ENCODE results near the gene CYP4F22.
A peak's percentile ranks its signal among the peaks of the same experiment; 100 is the strongest.

CYP4F22 gene

DNA sequence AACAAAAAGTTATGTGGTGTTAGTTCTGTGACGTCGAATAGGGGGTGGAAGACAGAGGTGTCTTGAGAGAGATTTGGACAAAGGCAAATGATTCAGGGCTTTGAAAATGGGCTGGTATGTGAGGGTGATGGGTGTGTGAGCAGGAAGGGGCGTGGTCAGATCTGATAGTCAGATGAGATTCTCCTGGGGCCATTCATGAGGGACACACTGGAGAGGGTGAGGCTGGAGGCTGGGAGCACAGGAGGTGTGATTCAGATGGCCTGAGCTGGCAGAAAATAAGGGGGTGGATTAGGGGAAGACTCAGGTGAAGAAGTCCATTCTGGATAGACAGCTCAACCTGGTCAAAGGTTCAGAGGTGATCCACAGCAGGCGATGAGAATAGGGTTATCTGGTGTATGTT is 28.0 kb downstream of the CYP4F22 start:
- DNase-seq (ENCODE audit: low read depth) = no peak

DNA sequence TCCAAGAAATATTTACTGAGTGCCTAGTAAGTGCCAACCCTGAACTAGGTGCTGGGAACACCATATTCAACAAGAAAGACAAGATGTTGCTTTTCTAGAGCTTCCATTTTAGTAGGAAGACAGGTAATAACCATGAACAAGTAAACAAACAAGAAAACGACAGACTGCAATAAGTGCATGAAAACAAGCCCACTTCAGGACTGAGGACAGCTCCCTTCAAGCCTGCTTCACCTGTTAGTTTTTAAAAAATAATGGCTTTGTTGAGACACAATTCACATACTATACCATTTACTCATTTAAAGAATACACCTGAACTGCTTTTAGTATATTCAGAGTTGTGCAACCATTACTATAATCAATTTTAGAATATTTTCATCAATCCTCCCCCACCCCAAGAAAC is 30.4 kb downstream of the CYP4F22 start:
- no peak for DNase-seq (ENCODE audit: low read depth)

DNA sequence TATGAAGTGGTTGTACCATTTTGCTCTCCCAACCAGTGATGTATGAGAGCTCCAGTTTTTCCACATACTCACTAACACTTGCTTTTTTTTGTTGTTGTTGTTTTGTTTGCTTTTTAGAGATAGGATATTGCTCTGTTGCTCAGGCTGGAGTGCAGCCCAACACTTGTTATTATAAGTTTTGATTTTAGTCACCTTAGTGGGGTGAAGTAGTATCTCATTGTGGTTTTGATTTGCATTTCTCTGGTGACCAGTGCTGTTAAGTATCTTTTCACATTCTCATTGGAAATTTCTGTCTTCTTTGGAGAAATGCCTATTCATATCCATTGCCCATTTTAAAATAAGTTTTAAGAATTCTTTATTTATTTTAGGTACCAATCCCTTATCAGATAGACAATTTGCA is 31.3 kb downstream of the CYP4F22 start:
- no peak for DNase-seq (ENCODE audit: low read depth)

DNA sequence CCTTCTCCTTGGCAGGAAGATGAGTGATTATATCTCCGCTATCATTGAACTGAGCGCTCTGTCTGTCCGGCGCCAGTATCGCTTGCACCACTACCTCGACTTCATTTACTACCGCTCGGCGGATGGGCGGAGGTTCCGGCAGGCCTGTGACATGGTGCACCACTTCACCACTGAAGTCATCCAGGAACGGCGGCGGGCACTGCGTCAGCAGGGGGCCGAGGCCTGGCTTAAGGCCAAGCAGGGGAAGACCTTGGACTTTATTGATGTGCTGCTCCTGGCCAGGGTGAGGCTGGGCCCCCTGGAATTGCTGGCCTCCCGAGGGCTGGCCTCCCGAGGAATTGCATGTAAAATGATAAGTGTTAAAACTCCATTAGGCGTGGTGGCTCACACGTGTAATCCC is 32.1 kb downstream of the CYP4F22 start:
- DNase-seq (ENCODE audit: low read depth) = no peak

DNA sequence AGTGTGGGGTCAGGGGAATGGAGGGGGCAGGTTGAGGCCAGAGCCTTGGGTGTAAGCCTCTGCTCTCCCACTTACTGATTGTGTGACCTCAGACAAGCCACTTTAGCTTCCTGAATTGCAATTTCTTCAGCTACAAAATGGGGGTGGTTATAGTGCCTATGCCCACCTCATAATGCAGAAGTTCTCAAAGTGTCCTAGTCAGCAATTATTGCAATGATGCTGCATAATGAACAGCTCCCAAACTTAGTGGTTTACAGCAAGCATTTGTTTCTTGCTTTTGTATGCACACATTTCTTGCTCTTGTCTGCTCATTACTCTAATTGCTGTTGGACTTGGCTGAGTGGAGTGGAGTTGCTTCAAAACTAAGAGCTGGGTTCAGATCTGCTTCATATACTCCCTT is 36.0 kb downstream of the CYP4F22 start:
- DNase-seq (ENCODE audit: low read depth) = no peak

DNA sequence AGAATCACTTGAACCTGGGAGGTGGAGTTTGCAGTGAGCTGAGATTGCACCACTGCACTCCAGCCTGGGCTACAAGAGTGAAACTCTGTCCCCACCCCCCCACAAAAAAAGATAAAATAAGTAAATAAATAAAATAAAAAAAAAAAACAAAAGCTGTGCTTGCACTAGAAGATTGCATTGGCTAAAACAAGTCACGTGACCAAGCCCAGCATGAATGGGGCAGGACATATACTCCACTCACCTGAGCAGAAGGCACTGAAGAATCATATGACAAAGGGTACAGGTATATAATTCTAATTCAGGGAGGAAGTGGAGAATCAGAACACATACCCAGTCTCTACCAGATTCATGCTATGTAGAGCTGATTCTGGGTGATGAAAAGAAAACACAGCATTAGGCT is 36.6 kb downstream of the CYP4F22 start:
- no peak for DNase-seq (ENCODE audit: low read depth)

DNA sequence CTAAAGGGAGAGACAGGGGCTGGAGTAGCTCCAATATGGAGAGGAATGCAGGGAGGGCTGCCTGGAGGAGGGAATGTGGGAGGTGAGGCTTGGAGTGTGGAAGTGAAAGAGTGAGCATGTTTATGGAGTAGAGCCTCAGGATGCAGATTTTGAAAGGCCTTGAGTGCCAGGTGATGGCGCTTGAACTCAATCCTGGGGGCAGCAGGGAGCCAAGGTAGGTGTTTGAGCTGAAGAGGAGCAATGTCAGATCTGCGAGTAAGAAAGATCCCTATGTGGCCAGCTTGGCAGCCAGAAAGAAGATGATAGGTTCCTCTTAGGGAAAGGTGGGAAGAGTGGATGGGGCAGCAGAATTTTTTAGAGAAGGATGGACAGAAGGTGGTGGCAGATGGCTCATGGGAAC is 40.3 kb downstream of the CYP4F22 start:
- no peak for DNase-seq (ENCODE audit: low read depth)

DNA sequence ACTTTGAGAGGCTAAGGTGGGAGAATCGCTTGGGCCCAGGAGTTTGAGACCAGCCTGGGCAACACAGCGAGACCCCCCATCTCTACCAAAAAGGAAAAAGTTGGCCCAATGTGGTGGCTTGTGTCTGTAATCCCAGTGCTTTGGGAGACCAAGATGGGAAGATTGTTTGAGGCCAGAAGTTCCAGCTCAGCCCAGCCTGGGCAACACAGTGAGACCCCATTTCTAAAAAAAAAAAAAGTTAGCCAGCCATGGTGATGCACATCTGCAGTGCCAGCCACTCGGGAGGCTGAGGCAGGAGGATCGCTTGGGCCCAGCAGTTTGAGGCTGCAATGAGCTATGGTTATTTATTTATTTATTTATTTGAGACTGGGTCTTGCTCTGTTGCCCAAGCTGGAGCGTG is 41.3 kb downstream of the CYP4F22 start:
- DNase-seq (ENCODE audit: low read depth) = no peak

DNA sequence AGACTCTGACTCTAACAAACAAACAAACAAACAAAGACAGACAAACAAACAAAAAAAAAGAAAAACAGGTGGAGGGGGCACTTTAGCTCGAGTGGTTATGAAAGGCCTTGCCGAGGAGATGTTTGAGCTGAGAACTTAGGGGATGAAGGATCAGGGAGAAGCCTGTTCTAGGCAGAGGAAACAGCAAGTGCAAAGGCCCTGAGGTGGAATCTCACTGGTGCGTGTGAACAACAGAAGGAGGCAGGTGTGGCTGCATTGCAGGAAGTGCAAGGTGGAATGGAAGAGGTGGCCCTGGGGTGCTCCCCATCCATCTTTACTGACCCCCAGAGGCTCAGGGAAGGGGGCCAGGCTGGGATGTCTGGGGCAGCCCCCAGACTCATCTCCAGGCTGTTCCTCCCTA is 41.9 kb downstream of the CYP4F22 start:
- DNase-seq (ENCODE audit: low read depth) = no peak

DNA sequence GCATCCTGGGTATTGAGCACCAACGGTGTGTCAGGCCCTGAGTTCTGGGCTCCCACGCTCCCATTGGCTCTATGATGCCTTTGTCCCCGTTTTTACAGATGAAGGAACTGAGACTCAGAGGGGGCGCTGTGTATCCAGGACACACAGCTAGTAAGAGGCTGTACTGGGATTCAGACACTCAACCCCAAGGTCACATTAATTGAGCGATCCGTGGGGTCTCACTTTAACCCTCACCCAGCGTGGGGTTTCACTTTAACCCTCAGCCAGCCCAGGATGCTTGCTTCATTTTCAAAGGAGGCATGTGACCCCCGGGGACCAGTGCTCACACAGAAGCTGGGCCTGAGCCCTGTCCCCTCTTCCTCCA is 42.6 kb downstream of the CYP4F22 start:
- DNase-seq (ENCODE audit: low read depth) = no peak

DNA sequence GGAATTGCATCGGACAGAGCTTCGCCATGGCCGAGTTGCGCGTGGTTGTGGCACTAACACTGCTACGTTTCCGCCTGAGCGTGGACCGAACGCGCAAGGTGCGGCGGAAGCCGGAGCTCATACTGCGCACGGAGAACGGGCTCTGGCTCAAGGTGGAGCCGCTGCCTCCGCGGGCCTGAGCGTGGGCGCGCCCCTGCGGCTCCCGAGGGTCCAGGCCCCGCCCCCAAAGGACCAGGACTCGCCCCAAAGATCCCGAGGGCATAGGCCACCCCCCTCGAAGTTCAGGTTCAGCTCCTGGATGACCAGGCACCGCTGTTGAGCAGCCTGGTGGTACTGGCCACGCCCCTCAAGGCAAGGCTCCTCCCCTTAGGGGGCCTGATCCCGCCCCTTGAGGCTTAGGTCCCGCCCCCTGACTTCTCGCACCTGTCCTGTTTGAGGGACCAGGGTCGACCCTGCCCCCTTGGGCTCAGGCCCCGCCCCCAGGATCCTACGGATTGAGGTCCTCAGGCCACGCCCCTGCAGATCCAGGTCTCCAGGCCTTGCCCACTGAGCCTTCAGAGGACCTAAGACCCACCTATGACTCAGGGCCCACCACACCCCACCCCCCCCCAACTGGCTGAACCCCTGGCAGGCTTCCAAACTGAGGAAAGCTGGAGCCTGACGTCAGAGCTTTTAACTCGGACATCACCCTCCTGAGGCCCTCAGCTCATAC is 43.1 kb downstream of the CYP4F22 start:
- DNase-seq (ENCODE audit: low read depth) = peak; percentile 44

DNA sequence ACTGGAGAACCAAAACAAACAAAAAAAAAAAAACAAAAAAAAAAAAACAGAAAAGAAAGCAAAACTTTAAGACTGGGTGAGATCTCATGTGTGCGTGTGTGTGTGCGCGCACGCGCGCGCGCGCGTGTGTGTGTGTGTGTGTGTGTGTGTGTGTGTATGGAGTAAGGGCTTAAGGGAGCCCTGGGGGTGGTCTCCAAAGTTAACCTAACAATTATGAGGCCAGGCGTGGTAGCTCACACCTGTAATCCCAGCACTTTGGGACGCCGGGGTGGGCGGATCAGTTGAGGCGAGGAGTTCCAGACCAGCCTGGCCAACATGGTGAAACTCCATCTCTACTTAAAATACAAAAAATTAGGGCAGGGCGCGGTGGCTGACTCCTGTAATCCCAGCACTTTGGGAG is 46.7 kb downstream of the CYP4F22 start:
- DNase-seq (ENCODE audit: low read depth) = no peak

DNA sequence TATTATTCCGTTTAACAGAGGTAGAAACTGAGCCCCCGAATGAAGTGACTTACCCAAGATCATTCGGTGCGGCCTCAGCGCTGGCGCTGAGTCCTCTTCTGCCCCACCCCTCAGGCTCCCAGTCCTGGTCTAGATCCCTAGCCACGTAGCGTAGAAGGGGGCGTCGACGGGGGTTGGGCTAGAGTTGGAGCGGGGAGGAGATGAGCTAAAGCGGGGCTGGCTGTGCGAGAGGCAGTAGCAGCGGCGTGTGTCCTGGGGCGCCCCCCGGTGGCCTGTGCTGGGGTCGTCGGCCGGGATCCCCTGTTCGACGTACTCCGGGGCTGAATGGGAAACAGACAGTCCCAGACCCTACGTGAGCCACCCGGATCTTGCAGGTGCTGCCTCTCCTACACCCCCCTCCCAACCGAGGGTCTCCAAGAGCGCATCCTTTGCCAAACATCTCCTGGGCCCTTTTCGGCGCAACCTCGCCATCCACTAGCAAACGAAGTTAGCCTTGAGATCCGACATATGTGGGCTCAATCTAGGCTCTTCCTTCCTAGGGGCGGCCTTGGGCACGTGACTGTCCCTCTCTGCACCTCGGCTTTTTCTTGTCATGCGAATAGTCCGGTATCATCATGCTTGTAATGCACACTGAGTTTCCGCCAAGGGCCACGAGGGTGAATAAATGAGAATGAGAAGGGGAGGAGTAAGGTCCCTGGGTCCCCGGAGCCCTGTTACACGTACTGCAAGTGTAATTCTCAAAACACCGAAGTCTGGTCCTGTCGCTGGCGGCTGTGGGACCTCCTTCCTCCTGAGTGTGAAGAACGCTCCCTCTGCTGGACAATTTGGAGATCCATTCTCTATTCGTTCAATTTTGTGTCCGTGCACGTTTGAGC is 47.7 kb downstream of the CYP4F22 start:
- DNase-seq (ENCODE audit: low read depth) = peak; percentile 96

DNA sequence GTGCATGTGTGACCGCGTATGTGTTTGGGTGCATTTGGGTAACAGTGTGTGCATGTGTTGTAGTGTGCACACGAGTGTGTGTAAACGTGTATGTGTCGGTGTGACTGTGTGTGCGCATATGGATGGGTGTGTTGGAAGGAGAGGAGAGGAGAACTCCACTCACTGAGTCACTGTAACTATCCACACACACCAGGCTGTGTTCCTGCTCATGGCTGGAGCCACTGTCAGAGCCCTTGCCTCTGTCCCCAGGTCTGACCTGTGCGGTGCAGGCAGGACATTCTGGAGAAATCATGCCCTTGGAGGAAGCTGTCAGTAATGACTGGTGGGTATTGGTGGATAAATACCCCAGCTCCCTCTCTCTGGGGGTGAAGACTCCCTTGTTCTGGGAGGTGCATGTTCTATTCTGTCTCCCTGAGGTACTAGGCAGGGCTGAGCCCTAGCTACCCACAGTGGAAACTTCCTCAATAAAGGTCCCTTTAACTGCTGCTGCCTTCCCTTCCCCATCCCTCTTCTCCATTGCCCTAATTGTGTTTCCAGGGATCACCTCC is 48.4 kb downstream of the CYP4F22 start:
- no peak for DNase-seq (ENCODE audit: low read depth)

DNA sequence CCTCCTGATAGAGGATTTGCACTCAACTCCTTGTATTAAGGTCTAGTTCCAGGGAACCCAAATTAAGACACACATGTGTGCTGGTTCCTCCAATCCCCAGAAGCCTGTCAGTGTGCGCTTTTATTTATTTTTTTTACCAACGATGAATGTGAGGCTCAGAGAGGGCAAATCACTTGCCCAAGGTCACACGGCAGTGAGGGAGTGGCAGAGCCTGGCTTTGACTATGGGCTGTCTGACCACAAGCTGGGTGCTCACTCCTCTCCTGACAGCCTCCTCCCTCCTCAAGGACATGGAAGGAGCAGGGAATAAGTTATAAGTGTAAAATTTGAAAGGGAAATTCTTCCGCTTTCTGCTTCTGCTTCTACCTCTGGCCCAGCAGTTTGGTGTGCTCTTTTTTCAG is 48.9 kb downstream of the CYP4F22 start:
- DNase-seq (ENCODE audit: low read depth) = no peak

DNA sequence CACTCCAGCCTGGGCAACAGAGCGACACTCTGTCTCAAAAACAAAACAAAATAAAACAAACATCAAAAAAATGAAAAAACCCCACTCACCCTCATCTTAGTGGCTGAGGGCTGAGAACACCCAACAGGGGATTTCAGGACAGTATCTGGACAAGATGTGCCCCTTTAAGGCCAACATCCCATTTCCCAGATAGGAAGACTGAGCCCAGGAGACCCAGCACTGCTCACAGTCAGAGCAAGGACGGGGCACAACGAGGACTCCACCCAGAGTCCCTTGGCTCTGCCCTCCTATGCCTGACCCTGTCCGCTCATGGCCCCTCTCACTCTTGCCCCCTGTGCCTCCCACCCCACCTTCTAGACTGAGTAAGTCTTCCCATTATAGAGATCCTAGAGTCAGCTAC is 53.8 kb downstream of the CYP4F22 start:
- DNase-seq (ENCODE audit: low read depth) = no peak

DNA sequence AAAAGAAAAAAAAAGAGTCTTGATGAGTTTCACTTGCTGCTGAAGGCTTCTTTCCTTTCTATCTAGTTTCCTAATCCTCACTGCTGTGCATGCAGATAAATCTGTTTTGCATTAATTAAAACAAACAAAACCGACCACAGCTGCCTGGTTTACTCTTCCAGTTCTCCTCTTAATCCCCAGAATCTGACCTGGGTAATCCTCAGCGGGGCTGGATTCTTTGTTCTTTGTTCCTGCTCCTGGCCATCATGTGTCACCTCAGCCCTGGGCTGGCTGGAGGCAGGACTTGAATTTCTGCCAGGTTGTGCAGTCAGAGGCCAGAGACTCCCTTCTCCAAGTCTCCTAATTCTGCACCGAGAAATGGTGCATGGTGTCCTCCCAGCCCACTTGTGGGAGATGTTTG is 54.5 kb downstream of the CYP4F22 start:
- DNase-seq (ENCODE audit: low read depth) = no peak

DNA sequence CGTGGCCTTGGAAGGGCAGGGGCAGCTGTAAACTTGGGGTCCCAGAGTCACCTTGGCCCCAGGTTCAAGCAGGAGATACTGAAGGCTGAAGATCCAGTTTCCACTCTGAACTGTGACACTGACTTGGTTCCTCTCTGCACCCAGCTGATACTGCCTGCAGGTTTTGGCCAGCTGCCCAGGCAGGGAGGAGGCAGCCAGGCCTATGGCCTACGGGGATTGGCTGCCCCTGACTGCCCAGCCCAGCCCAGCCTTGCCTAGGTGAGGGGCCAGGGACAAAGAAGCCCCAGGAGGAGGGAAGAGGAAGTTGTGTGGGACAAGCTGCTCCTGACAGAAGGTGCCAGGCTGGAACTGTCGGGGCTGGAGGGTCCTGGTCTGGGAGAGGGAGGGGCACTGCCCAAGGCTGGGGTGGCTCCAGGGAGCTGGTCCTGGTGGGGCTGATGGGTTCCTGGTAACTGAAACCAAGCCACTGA is 55.0 kb downstream of the CYP4F22 start:
- DNase-seq (ENCODE audit: low read depth) = no peak

DNA sequence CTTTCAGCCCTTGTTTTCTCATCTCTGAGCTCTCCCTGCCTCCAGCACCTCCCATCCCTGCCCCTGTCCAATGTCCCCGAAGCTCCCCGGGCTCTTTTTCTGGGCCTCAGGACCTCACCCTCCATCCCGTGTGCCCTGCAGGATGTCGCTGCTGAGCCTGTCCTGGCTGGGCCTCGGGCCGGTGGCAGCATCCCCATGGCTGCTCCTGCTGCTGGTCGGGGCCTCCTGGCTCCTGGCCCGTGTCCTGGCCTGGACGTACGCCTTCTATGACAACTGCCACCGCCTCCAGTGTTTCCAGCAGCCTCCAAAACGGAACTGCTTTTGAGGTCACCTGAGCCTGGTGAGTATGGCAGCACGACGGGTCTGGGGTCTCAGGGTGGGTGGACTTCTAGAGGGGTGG is 55.6 kb downstream of the CYP4F22 start:
- no peak for DNase-seq (ENCODE audit: low read depth)

DNA sequence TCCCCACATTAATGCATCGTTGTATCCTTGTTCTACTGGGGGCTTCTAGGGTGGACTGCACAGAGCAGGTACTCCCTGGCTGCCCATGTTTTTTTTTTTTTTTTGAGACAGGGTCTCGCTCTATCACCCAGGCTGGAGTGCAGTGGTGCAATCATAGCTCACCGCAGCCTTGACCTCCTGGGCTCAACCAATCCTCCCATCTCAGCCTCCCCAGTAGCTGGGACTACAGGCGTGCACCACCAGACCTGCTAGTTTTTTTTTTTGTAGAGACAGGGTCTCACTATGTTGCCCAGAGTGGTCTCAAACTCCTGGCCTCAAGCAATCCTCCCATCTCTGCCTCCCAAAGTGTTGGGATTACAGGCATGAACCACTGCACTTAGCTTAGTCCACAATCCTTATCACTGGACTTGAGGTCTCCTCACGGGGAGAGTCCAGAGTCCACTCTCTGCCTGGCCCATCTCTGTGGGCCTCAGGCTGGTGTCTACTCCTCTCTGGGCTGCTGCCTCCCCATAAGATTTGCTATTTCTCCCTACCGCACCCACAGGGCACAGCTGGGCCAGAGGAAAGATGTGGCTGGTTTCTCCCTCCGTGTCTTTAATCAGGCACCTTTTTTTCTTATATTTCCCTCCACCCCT is 56.3 kb downstream of the CYP4F22 start:
- no peak for DNase-seq (ENCODE audit: low read depth)

DNA sequence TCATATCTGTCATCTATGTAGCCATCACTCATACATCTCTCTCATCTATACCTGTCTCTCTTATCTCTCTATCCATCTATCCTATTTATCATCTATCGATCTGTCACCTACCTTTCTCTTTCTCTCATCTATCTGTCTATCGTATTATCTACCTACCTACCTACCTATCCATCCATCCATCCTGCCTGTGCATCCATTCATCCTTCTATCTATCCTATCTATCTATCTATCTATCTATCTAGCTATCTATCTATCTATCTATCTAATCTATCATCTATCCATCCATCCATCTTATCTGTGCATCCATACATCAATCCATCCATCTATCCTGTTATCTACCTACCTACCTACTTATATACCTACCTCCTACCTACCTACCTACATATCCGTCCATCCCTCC is 62.1 kb downstream of the CYP4F22 start:
- no peak for DNase-seq (ENCODE audit: low read depth)

DNA sequence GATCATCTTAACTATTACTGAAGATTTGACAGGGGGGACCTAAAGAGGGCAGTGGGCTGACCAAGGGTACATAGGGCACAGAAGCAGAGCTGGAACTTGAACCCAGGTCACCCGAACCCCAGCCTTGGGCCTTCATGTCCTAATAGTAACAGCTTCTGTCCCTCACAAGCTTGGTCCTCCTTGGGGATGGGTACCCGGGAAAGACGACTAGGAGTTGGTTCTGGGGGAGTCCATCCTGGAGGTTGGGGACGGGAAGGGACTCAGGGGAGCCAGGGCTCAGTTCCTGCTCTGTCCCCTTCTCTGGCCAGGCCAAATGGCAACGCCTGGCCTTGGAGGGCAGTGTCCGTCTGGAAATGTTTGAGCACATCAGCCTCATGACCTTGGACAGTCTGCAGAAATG is 67.1 kb downstream of the CYP4F22 start:
- no peak for DNase-seq (ENCODE audit: low read depth)

Measured in stimulated activated CD8-positive, alpha-beta memory T cell treated with anti-CD3 and anti-CD28 coated beads, Interleukin-7, amount 100 ng/mL, for 24 hours (primary cell).